Fibroblast of the aortic adventitia (primary cell): ENCODE results near the gene PSORS1C1. TPM values are rescaled to one million over a fixed set of nuclear protein-coding genes. Genes with fewer than 3 reads are reported as not detected.
"Not testable (repeated sequence)": the region's sequence is repeated elsewhere in the genome, so short reads cannot be mapped to it uniquely, and the experiment has no call there.

ENCODE experiments used
- DNase-seq: peaks from one replicate; pipeline ENCODE4 v3.0.0-alpha.2; 2010; ENCODE audit warnings: low read depth
- H3K4me3 ChIP-seq: 2 replicates; pipeline ENCODE4 v1.5.1; 2011; ENCODE audit warnings: low read depth, mild to moderate bottlenecking, control low read depth, low read length, moderate library complexity
- total RNA-seq: library from RNA; depleted of rRNA; stranded (reverse); fragments of >200 nt; gene quantifications from 2 replicates; pipeline ENCODE4 v1.2.3, GENCODE V29; 2012; ENCODE audit warnings: low replicate concordance
- TF ChIP-seq, protein P1 (sequence below): IDR thresholded peaks from 2 replicates; pipeline ENCODE4 v1.5.1; 2011; ENCODE audit warnings: mild to moderate bottlenecking, low read length, control low read depth, inconsistent platforms; ENCODE audit not compliant: insufficient read depth

PSORS1C1 gene
- total RNA-seq, 1 donor: 1.2 TPM

DNA sequence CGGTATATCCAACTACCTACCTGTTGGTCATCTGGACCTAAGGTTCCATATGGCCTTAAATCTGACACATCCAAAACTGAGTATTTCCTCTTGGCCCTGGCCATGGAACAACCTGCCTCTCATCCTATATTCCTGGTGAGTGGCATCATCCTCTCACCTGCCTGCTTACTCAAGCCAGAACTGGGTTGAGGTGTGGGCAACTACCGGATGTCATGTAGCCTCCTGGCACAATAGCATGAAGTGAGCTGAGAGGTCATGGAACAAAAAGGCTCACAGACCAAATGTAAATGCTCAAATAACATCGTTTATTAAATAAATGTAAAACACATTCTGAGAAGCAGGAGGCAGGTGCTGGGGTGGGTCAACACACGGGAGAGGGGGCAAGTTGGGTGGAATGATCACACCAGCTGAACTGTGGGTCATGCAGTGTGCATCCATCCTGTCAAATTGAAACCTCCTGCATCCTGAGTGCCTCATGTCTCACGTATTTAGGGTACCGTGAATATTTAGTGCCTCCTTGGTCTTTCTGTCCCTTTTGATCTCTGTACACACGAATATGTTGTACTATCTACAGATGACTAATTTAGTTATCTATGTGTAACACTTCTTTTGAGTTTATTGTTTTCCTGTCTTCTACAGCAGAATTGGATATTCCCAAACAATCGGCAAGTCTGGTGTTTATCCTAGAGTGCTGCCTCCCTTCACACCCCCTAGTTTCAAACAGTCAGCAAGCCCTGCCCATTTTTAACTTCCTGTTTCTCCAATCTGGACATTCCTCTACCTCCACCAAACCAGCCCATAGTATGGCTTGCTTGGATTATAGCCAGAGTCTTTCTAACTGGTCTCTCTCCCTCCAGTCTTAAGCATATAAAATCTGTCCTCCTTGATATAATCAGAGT lies 63.8 kb downstream of the PSORS1C1 start:
- TF ChIP-seq, protein P1, sequence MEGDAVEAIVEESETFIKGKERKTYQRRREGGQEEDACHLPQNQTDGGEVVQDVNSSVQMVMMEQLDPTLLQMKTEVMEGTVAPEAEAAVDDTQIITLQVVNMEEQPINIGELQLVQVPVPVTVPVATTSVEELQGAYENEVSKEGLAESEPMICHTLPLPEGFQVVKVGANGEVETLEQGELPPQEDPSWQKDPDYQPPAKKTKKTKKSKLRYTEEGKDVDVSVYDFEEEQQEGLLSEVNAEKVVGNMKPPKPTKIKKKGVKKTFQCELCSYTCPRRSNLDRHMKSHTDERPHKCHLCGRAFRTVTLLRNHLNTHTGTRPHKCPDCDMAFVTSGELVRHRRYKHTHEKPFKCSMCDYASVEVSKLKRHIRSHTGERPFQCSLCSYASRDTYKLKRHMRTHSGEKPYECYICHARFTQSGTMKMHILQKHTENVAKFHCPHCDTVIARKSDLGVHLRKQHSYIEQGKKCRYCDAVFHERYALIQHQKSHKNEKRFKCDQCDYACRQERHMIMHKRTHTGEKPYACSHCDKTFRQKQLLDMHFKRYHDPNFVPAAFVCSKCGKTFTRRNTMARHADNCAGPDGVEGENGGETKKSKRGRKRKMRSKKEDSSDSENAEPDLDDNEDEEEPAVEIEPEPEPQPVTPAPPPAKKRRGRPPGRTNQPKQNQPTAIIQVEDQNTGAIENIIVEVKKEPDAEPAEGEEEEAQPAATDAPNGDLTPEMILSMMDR: no peak
- DNase-seq: peak; percentile 25
- no peak overlapping the region for H3K4me3 ChIP-seq

DNA sequence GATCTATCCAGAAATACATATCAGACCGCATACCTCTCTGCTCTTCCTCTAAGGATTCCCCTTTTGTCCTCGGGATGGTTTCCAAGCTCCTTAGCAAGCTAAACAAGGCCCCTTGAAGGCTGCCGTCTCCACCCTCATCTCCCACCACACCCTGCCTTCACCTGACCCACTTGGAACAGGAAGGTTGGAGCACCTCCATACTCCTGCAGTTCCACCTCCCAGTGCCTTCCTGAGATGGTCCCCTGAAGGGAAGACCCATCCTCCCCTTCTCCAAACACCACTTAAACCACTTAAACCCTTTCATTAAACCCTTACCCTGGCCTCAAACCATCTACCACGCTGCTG lies 64.4 kb downstream of the PSORS1C1 start:
- H3K4me3 ChIP-seq: no peak overlapping the region
- DNase-seq: no peak
- TF ChIP-seq, protein P1: no peak

DNA sequence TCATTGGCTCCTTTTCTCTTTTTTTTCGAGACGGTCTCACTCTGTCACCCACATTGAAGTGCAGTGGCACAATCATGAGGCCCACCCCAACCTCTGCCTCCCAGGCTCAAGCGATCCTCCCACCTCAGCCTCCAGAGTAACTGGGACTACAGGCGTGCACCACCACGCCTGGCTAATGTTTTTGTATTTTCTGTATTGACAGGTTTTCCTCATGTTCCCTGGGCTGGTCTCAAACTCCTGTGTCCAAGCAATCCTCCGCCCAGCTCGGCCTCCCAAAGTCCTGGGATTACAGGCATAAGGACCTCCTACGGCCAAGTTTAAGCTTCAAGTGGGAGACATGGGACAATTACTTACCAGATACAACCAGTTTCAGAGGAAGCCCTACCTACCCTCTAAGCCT lies 65.3 kb downstream of the PSORS1C1 start:
- DNase-seq: no peak
- TF ChIP-seq, protein P1: no peak
- peak overlapping the region; percentile 60 for H3K4me3 ChIP-seq

DNA sequence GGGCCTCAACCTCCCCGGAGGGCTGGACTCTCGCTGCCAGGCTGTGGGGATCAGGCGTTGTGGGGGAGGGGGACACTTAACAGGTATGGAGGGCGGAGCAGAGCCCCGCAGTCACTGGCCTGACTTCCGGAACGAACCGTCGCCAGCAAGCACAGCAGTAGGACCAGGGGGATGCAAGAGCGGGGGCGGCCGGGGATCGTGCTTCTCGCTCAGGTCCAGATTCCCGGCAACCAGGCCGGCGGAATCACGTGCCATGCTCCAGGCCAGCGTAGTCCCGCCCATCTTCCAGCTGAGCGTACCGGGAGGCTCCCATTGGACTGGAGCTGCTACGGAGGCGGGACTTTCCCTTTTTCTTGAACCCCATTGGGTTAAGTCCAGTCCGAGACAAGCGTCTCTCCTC lies 65.9 kb downstream of the PSORS1C1 start:
- TF ChIP-seq, protein P1: no peak
- peak overlapping the region; percentile 60 for H3K4me3 ChIP-seq
- DNase-seq: peak; percentile 81

DNA sequence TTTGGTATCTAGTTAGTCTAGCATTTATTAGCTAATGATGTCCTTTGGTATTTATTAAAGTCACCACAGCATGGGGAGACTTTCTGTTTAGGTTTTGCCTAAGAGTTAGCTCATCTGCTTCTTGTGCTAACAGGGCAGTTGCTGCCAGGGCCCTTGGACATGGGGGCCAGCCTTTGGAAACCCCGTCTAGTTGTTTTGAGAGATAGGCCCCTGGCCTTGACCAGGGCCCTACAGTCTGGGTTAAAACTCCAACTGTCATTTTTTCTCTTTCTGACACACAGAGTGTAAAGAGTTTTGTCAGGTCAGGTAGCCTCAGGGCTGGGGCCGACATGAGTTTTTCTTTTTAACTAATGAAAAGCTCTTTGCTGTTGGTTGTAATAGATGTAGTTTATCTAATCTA lies 68.7 kb downstream of the PSORS1C1 start:
- not testable (repeated sequence) for DNase-seq

DNA sequence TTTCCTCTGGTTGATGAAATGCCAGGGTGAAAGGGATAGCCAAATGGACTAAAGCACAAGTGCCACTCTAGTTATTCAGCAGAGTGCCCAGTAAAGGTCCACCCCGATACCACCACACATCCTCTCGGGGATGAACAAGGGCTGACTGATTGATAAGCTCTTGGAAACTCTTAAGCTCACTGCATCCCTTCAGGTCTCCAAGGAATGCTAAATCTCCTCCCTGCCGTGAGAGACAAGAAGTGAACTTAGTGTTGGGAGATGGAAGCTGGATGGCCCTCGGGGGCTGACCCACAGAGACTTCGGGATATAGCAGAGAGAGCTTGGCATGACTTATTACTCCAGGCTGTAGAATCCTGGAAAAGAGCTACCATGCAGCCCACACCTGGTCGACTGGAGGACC lies 69.3 kb downstream of the PSORS1C1 start:
- not testable (repeated sequence) for H3K4me3 ChIP-seq, DNase-seq

More for the DNA sequence above, 68.7 kb downstream of the PSORS1C1 start:
- H3K4me3 ChIP-seq: not testable (repeated sequence)

DNA sequence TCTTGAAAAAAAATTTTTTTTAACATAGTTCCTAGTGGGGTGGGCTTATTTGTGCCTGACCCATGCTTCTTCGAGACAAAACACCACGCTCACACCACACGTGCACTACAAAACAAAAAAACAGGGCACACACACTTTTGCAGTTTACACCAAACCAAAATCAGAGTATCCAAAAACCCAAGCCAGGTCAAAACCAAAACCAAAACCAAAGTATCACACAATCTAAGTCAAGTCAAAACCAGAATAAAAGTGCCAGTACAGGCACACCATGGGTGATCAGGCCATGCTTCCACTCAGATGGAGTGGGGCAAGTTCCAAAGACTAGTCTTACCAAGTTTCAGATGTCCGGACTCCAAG lies 71.1 kb downstream of the PSORS1C1 start:
- peak; percentile 24 for DNase-seq
- H3K4me3 ChIP-seq: peak overlapping the region; percentile 37

DNA sequence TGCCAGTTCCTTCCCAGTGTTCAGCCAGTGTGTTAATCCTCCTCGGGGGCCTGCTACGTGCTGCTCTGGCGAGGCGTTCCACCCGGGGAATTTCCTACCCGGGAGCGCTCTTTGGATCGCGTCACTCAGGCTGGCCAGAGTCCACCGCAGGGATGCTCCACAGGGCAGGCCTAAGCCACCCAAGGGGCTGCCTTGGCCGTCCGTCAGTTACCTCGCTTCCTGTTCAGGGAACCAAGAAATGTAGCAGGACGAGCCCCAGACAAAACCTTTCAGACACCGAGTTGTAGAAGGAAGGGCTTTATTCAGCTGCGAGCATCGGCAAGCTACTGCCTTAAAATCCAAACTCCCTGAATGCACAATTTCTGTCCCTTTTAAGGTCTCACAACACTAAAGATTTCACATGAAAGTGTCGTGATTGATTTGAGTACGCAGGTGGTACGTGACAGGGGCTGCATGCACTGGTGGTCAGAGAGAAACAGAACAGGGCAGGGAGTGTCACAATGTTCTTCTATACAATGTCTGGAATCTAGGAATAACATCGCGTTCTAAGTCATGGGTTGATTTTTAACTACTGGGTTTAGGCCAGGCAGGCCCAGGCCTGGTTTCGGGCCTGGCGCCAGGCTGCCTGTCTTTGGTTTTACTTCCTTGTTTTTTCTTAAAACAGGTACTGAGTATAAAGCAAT lies 71.6 kb downstream of the PSORS1C1 start:
- TF ChIP-seq, protein P1: no peak
- peak; percentile 65 for DNase-seq
- H3K4me3 ChIP-seq: peak overlapping the region; percentile 37
